ENCODE data around the gene PRKACG.
A peak's percentile ranks its signal among the peaks of the same experiment; 100 is the strongest.

Gene PRKACG

GRCh38 chr9:69044240-69045219 lies 30.6 kb upstream of the PRKACG start:
- Histone ChIP-seq H3K27me3 (ENCODE audit: control insufficient read depth in 1 of 2, insufficient read depth in 2 of 2, low read length in 2 of 2) (no peaks in the 10 kb centered on the region), H3K36me3 (ENCODE audit: control insufficient read depth in 2 of 2, insufficient read depth in 2 of 2, low read length in 2 of 2) (peaks cover 19 to 22% of the 10 kb centered on the region in 2 donors), H3K4me1 (ENCODE audit: control insufficient read depth, insufficient read depth, low read length) (peaks cover 6% of the 10 kb centered on the region), H3K9me3 (ENCODE audit: control insufficient read depth in 2 of 2, low read length in 2 of 2) (no peaks in the 10 kb centered on the region), H3K27ac (ENCODE audit: low read length) (no peak overlapping the region), H3K9ac (ENCODE audit: low read length in 2 of 2) (no peak overlapping the region), H3K4me3 (ENCODE audit: low read length in 2 of 2) (no peak overlapping the region)

DNA sequence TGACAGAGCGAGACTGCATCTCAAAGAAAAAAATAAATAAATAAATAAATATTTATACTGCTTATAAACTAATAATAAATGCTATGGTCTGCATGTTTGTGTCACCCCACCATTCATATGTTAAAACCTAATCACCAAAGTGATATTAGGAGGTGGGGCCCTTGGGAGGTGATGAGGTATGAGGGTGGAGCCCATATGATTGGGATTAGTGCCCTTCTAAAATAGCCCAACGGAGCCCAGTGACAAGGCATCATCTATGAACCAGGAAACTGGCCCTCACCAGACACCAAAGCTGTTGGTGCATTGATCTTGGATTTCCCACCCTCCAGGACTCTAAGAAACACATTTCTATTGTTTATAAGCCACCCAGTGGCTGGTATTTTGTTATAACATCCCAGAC lies 26.7 kb upstream of the PRKACG start:
- Histone ChIP-seq H3K9ac (ENCODE audit: low read length in 2 of 2) (no peak overlapping the region), H3K27ac (ENCODE audit: low read length) (no peak overlapping the region), H3K4me3 (ENCODE audit: low read length in 2 of 2) (no peak overlapping the region), H3K36me3 (ENCODE audit: control insufficient read depth in 2 of 2, insufficient read depth in 2 of 2, low read length in 2 of 2) (no peaks in the 10 kb centered on the region), H3K9me3 (ENCODE audit: control insufficient read depth in 2 of 2, low read length in 2 of 2) (no peaks in the 10 kb centered on the region), H3K27me3 (ENCODE audit: control insufficient read depth in 1 of 2, insufficient read depth in 2 of 2, low read length in 2 of 2) (no peaks in the 10 kb centered on the region), H3K4me1 (ENCODE audit: control insufficient read depth, insufficient read depth, low read length) (peaks cover 13% of the 10 kb centered on the region)

DNA sequence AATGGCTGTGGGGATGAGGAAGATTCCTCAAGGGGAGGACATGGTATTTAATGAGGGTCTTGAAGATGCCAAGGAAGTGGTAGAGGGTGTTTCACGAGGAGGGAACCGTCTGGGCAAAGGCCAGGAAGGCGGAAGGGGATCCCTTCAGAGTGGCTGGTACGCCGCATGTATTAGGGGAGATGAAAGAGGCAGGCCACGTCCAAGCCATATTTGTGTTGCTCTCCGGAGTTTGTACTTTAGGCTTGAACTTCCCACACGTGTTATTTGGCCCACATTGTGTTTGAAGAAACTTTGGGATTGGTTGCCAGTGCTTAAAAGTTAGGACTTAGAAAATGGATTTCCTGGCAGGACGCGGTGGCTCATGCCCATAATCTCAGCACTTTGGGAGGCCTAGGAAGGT lies 22.9 kb upstream of the PRKACG start:
- Histone ChIP-seq H3K27me3 (ENCODE audit: control insufficient read depth in 1 of 2, insufficient read depth in 2 of 2, low read length in 2 of 2) (no peaks in the 10 kb centered on the region), H3K4me1 (ENCODE audit: control insufficient read depth, insufficient read depth, low read length) (peaks cover 11% of the 10 kb centered on the region), H3K9ac (ENCODE audit: low read length in 2 of 2) (peak overlapping the region; percentile 80 to 89), H3K27ac (ENCODE audit: low read length) (peak overlapping the region; percentile 71), H3K9me3 (ENCODE audit: control insufficient read depth in 2 of 2, low read length in 2 of 2) (no peaks in the 10 kb centered on the region), H3K36me3 (ENCODE audit: control insufficient read depth in 2 of 2, insufficient read depth in 2 of 2, low read length in 2 of 2) (no peaks in the 10 kb centered on the region), H3K4me3 (ENCODE audit: low read length in 2 of 2) (peak overlapping the region; percentile 91 to 92)

DNA sequence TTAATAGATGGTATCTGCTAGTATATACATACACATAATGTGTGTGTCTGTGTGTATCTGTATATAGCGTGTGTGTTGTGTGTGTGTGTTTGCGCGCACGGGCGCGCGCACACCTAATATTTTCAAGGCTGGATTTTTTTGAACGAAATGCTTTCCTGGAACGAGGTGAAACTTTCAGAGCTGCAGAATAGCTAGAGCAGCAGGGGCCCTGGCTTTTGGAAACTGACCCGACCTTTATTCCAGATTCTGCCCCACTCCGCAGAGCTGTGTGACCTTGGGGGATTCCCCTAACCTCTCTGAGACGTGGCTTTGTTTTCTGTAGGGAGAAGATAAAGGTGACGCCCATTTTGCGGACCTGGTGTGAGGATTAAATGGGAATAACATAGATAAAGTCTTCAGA lies 22.4 kb upstream of the PRKACG start:
- Histone ChIP-seq H3K36me3 (ENCODE audit: control insufficient read depth in 2 of 2, insufficient read depth in 2 of 2, low read length in 2 of 2) (no peaks in the 10 kb centered on the region), H3K4me1 (ENCODE audit: control insufficient read depth, insufficient read depth, low read length) (peaks cover 11% of the 10 kb centered on the region), H3K4me3 (ENCODE audit: low read length in 2 of 2) (peak overlapping the region; percentile 91 to 92), H3K27me3 (ENCODE audit: control insufficient read depth in 1 of 2, insufficient read depth in 2 of 2, low read length in 2 of 2) (no peaks in the 10 kb centered on the region), H3K9me3 (ENCODE audit: control insufficient read depth in 2 of 2, low read length in 2 of 2) (no peaks in the 10 kb centered on the region), H3K27ac (ENCODE audit: low read length) (peak overlapping the region; percentile 71), H3K9ac (ENCODE audit: low read length in 2 of 2) (peak overlapping the region; percentile 80 to 89)

DNA sequence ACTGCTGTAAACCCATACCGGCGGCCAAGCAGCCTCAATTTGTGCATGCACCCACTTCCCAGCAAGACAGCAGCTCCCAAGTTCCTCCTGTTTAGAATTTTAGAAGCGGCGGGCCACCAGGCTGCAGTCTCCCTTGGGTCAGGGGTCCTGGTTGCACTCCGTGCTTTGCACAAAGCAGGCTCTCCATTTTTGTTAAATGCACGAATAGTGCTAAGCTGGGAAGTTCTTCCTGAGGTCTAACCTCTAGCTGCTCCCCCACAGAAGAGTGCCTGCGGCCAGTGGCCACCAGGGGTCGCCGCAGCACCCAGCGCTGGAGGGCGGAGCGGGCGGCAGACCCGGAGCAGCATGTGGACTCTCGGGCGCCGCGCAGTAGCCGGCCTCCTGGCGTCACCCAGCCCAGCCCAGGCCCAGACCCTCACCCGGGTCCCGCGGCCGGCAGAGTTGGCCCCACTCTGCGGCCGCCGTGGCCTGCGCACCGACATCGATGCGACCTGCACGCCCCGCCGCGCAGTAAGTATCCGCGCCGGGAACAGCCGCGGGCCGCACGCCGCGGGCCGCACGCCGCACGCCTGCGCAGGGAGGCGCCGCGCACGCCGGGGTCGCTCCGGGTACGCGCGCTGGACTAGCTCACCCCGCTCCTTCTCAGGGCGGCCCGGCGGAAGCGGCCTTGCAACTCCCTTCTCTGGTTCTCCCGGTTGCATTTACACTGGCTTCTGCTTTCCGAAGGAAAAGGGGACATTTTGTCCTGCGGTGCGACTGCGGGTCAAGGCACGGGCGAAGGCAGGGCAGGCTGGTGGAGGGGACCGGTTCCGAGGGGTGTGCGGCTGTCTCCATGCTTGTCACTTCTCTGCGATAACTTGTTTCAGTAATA lies 21.8 kb upstream of the PRKACG start, which contains the start of gene FXN:
Gene FXN, plus strand, starts transcription at position 315 of the 871 bp plus-strand sequence. Its CDS starts 31 bp downstream, at position 346.
- H3K9ac ChIP-seq (ENCODE audit: low read length in 2 of 2): peak within 1 kb of the TSS; percentile 80 to 89
- H3K27ac ChIP-seq (ENCODE audit: low read length): peak within 1 kb of the TSS; percentile 71

DNA sequence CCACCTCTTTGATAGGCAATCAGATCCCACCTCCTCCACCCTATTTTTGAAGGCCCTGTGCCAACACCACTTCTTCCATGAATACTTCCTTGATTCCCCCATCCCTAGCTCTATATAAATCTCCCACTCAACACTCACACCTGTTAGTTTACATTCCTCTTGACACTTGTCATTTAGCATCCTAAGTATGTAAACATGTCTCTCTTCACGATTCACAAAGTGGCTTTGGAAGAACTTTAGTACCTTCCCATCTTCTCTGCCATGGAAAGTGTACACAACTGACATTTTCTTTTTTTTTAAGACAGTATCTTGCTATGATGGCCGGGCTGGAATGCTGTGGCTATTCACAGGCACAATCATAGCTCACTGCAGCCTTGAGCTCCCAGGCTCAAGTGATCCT lies 20.2 kb upstream of the PRKACG start:
- Histone ChIP-seq H3K27ac (ENCODE audit: low read length) (no peak overlapping the region), H3K4me3 (ENCODE audit: low read length in 2 of 2) (no peak overlapping the region), H3K36me3 (ENCODE audit: control insufficient read depth in 2 of 2, insufficient read depth in 2 of 2, low read length in 2 of 2) (no peaks in the 10 kb centered on the region), H3K9me3 (ENCODE audit: control insufficient read depth in 2 of 2, low read length in 2 of 2) (no peaks in the 10 kb centered on the region), H3K4me1 (ENCODE audit: control insufficient read depth, insufficient read depth, low read length) (peaks cover 11% of the 10 kb centered on the region), H3K27me3 (ENCODE audit: control insufficient read depth in 1 of 2, insufficient read depth in 2 of 2, low read length in 2 of 2) (no peaks in the 10 kb centered on the region), H3K9ac (ENCODE audit: low read length in 2 of 2) (no peak overlapping the region)

More for the DNA sequence above, 21.8 kb upstream of the PRKACG start, which contains the start of gene FXN:
- H3K4me1 ChIP-seq (ENCODE audit: control insufficient read depth, insufficient read depth, low read length): peaks cover 11% of the 10 kb centered on the region
- peak within 1 kb of the TSS; percentile 91 to 92 for H3K4me3 ChIP-seq (ENCODE audit: low read length in 2 of 2)
- H3K27me3 ChIP-seq (ENCODE audit: control insufficient read depth in 1 of 2, insufficient read depth in 2 of 2, low read length in 2 of 2): no peaks in the 10 kb centered on the region
- H3K9me3 ChIP-seq (ENCODE audit: control insufficient read depth in 2 of 2, low read length in 2 of 2): no peaks in the 10 kb centered on the region
- H3K36me3 ChIP-seq (ENCODE audit: control insufficient read depth in 2 of 2, insufficient read depth in 2 of 2, low read length in 2 of 2): no peaks in the 10 kb centered on the region

GRCh38 chr9:69030851-69031645 lies 17.1 kb upstream of the PRKACG start:
- Histone ChIP-seq H3K36me3 (ENCODE audit: control insufficient read depth in 2 of 2, insufficient read depth in 2 of 2, low read length in 2 of 2) (no peaks in the 10 kb centered on the region), H3K9ac (ENCODE audit: low read length in 2 of 2) (no peak overlapping the region), H3K27ac (ENCODE audit: low read length) (no peak overlapping the region), H3K27me3 (ENCODE audit: control insufficient read depth in 1 of 2, insufficient read depth in 2 of 2, low read length in 2 of 2) (no peaks in the 10 kb centered on the region), H3K9me3 (ENCODE audit: control insufficient read depth in 2 of 2, low read length in 2 of 2) (no peaks in the 10 kb centered on the region), H3K4me3 (ENCODE audit: low read length in 2 of 2) (no peak overlapping the region), H3K4me1 (ENCODE audit: control insufficient read depth, insufficient read depth, low read length) (peaks cover 3% of the 10 kb centered on the region)

- H3K36me3 ChIP-seq (ENCODE audit: control insufficient read depth in 2 of 2, insufficient read depth in 2 of 2, low read length in 2 of 2): no peaks in the 10 kb centered on the region
- no peaks in the 10 kb centered on the region for H3K9me3 ChIP-seq (ENCODE audit: control insufficient read depth in 2 of 2, low read length in 2 of 2)
- H3K27ac ChIP-seq (ENCODE audit: low read length): no peak overlapping the region
- no peaks in the 10 kb centered on the region for H3K27me3 ChIP-seq (ENCODE audit: control insufficient read depth in 1 of 2, insufficient read depth in 2 of 2, low read length in 2 of 2)
- H3K4me1 ChIP-seq (ENCODE audit: control insufficient read depth, insufficient read depth, low read length): no peaks in the 10 kb centered on the region
- no peak overlapping the region for H3K9ac ChIP-seq (ENCODE audit: low read length in 2 of 2)
- H3K4me3 ChIP-seq (ENCODE audit: low read length in 2 of 2): no peak overlapping the region
Observed at GRCh38 chr9:69029535-69029934, 15.6 kb upstream of the PRKACG start.

- no peaks in the 10 kb centered on the region for H3K36me3 ChIP-seq (ENCODE audit: control insufficient read depth in 2 of 2, insufficient read depth in 2 of 2, low read length in 2 of 2)
- no peaks in the 10 kb centered on the region for H3K27me3 ChIP-seq (ENCODE audit: control insufficient read depth in 1 of 2, insufficient read depth in 2 of 2, low read length in 2 of 2)
- no peaks in the 10 kb centered on the region for H3K9me3 ChIP-seq (ENCODE audit: control insufficient read depth in 2 of 2, low read length in 2 of 2)
- no peak overlapping the region for H3K4me3 ChIP-seq (ENCODE audit: low read length in 2 of 2)
- H3K27ac ChIP-seq (ENCODE audit: low read length): no peak overlapping the region
- no peak overlapping the region for H3K9ac ChIP-seq (ENCODE audit: low read length in 2 of 2)
- no peaks in the 10 kb centered on the region for H3K4me1 ChIP-seq (ENCODE audit: control insufficient read depth, insufficient read depth, low read length)
Observed at GRCh38 chr9:69028754-69029153, 14.8 kb upstream of the PRKACG start.

Data from stomach smooth muscle (tissue), 2 donors.